MM.1S (cell line): ENCODE data around the gene GPR34.

Source experiments
- EZH2 ChIP-seq: fragments of 300-600 bp; sonication (generic); optimal IDR thresholded peaks from 2 replicates; pipeline ENCODE3; 2017; ENCODE audit warnings: low read depth, mild to moderate bottlenecking, antibody characterized with exemption, low read length, mixed read lengths
- TF ChIP-seq, protein P1 (sequence below): fragments of 300-600 bp; sonication (generic); IDR thresholded peaks from 2 replicates; pipeline ENCODE4 v1.5.1; 2016; ENCODE audit warnings: antibody characterized with exemption, low read length, mixed read lengths

DNA sequence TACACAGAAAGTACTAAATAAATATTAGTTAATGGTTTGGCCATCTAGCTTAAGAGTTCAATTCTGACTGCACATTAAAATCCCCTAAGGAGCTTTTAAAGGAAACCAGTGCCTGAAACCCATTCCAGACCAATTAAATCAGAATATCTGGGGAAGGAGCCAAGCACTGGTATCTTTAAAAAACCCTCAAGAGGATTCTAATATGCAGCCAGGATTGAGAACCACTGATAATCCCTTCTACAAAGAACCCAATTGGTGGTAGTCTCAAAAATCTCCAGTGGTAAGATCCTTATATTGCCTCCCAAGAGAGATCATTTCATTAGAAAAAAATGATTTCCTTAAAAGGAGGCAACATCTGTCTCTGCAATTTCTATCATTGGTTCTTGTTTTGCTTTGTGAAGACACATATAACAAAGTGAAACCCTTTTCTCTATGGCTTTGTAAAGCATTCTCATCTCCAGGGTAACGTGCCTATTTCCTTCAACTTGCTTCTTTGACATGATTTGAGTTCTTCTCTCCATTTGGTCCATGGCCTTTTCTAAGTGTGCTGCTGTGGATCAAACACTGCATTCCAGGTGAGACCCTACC lies 3.5 kb downstream of the GPR34 start:
- TF ChIP-seq, protein P1, sequence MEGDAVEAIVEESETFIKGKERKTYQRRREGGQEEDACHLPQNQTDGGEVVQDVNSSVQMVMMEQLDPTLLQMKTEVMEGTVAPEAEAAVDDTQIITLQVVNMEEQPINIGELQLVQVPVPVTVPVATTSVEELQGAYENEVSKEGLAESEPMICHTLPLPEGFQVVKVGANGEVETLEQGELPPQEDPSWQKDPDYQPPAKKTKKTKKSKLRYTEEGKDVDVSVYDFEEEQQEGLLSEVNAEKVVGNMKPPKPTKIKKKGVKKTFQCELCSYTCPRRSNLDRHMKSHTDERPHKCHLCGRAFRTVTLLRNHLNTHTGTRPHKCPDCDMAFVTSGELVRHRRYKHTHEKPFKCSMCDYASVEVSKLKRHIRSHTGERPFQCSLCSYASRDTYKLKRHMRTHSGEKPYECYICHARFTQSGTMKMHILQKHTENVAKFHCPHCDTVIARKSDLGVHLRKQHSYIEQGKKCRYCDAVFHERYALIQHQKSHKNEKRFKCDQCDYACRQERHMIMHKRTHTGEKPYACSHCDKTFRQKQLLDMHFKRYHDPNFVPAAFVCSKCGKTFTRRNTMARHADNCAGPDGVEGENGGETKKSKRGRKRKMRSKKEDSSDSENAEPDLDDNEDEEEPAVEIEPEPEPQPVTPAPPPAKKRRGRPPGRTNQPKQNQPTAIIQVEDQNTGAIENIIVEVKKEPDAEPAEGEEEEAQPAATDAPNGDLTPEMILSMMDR = no peak
- TF ChIP-seq EZH2 = no peak
